G401 (cell line): ENCODE results near the gene CDC16. TPM values are rescaled to one million over a fixed set of nuclear protein-coding genes. Genes with fewer than 3 reads are reported as not detected.
A peak's percentile ranks its signal among the peaks of the same experiment; 100 is the strongest.

ENCODE experiments used
- DNase-seq: peaks from one replicate; pipeline ENCODE4 v3.0.0-alpha.2; 2015; ENCODE audit warnings: low spot score
- in situ Hi-C: cut with HindIII; loops from 2 replicates; pipeline ENCODE4 v1.10.0; 2016; ENCODE audit warnings: low sequenced_read_pairs, mixed read lengths
- total RNA-seq: library from RNA; depleted of rRNA; stranded (reverse); fragments of >200 nt; shearing (Covaris generic); gene quantifications from 2 replicates; pipeline ENCODE4 v1.2.3, GENCODE V29; 2014

CDC16 gene
- total RNA-seq, 1 experiment from 2014 or later, result 77.5 TPM

GRCh38 chr13:114284680-114285079 lies 50.0 kb downstream of the CDC16 start:
- in situ Hi-C loops, result no loop called here
- no peak for DNase-seq

- in situ Hi-C loops, result no loop called here
- no peak for DNase-seq
Observed at GRCh38 chr13:114285166-114285808, 50.6 kb downstream of the CDC16 start.

GRCh38 chr13:114286808-114287207 lies 52.1 kb downstream of the CDC16 start:
- in situ Hi-C loops, result no loop called here
- no peak for DNase-seq

GRCh38 chr13:114288157-114288591 lies 53.5 kb downstream of the CDC16 start:
- in situ Hi-C loops, result no loop called here
- peak; percentile 56 for DNase-seq

- DNase-seq, result no peak
- in situ Hi-C loops, result no loop called here
Observed at GRCh38 chr13:114296448-114296847, 61.8 kb downstream of the CDC16 start.

GRCh38 chr13:114296902-114297301 lies 62.2 kb downstream of the CDC16 start:
- in situ Hi-C loops, result no loop called here
- DNase-seq, result no peak

GRCh38 chr13:114298866-114299265 lies 64.2 kb downstream of the CDC16 start:
- no peak for DNase-seq
- in situ Hi-C loops, result no loop called here

- peak; percentile 56 for DNase-seq
- in situ Hi-C loops, result no loop called here
Observed at GRCh38 chr13:114299604-114300305, 65.1 kb downstream of the CDC16 start.

GRCh38 chr13:114303700-114304327 lies 69.1 kb downstream of the CDC16 start:
- no peak for DNase-seq
- in situ Hi-C loops, result no loop called here

GRCh38 chr13:114304346-114305034 lies 69.8 kb downstream of the CDC16 start:
- no peak for DNase-seq

GRCh38 chr13:114309086-114309485 lies 74.4 kb downstream of the CDC16 start:
- no peak for DNase-seq
- in situ Hi-C loops, result no loop called here

More at GRCh38 chr13:114304346-114305034, 69.8 kb downstream of the CDC16 start:
- in situ Hi-C loops, result no loop called here

GRCh38 chr13:114309806-114310410 lies 75.2 kb downstream of the CDC16 start:
- DNase-seq, result no peak
- in situ Hi-C loops, result no loop called here

- in situ Hi-C loops, result no loop called here
- DNase-seq, result no peak
Observed at GRCh38 chr13:114310956-114311355, 76.3 kb downstream of the CDC16 start.

- no peak for DNase-seq
- in situ Hi-C loops, result no loop called here
Observed at GRCh38 chr13:114311387-114311786, 76.7 kb downstream of the CDC16 start.

GRCh38 chr13:114311908-114312307 lies 77.2 kb downstream of the CDC16 start:
- in situ Hi-C loops, result no loop called here
- no peak for DNase-seq

GRCh38 chr13:114313061-114313860 lies 78.6 kb downstream of the CDC16 start:
- in situ Hi-C loops, result no loop called here

GRCh38 chr13:114314074-114314912 lies 79.6 kb downstream of the CDC16 start, which contains the start of gene CHAMP1:
Gene CHAMP1, plus strand, starts transcription at chr13:114314503. Its CDS starts 9,340 bp downstream, at chr13:114323843.
- in situ Hi-C loops, result no loop called here
- DNase-seq, result peak; percentile 92

More at GRCh38 chr13:114313061-114313860, 78.6 kb downstream of the CDC16 start:
- no peak for DNase-seq
